Keratinocyte (primary cell): Measurements from ENCODE around the gene CKM. TPM values are rescaled to one million over a fixed set of nuclear protein-coding genes. Genes with fewer than 3 reads are reported as not detected.

Source experiments
- DNase-seq: peaks from one replicate; pipeline ENCODE4 v3.0.0-alpha.2; 2011; ENCODE audit warnings: low read depth, missing footprints, low spot score
- FAIRE-seq: peaks from 2 replicates; lab custom pipeline; 2011; peaks lifted over from hg19 to GRCh38; lab: Jason Lieb, UNC
- H2AFZ ChIP-seq: 2 replicates; pipeline ENCODE4 v1.6.0; 2012; ENCODE audit warnings: low read length, control low read depth, inconsistent platforms; ENCODE audit not compliant: control insufficient read depth
- H3K27ac ChIP-seq: 2 replicates; pipeline ENCODE4 v1.5.1; 2011; ENCODE audit warnings: low read length; ENCODE audit not compliant: control insufficient read depth, insufficient read depth
- H3K27me3 ChIP-seq: 3 replicates; pipeline ENCODE4 v1.6.0; 2011; ENCODE audit warnings: low read length; ENCODE audit not compliant: control insufficient read depth, insufficient read depth; ENCODE audit errors: extremely low read depth
- H3K36me3 ChIP-seq, 2 experiments: 2 replicates in 1 of 2; 3 replicates in 1 of 2; pipeline ENCODE4 v1.5.1; 2011; ENCODE audit warnings: low read length in 2 of 2, mild to moderate bottlenecking in 1 of 2; ENCODE audit not compliant: control insufficient read depth in 2 of 2, insufficient read depth in 2 of 2; ENCODE audit errors: extremely low read depth in 1 of 2
- H3K4me1 ChIP-seq: 3 replicates; pipeline ENCODE4 v1.5.1; 2011; ENCODE audit warnings: low read length; ENCODE audit not compliant: control insufficient read depth, insufficient read depth; ENCODE audit errors: extremely low read depth
- H3K4me2 ChIP-seq: 3 replicates; pipeline ENCODE4 v1.6.0; 2011; ENCODE audit warnings: low read depth, low read length; ENCODE audit not compliant: control insufficient read depth, insufficient read depth; ENCODE audit errors: extremely low read depth
- H3K4me3 ChIP-seq, 3 experiments: fragments of 200-600 bp in 1 of 3; sonication (generic) in 1 of 3; 2 replicates in 2 of 3; 3 replicates in 1 of 3; pipeline ENCODE4 v1.5.1; 2011 to 2016; ENCODE audit warnings: low read length in 3 of 3, mild to moderate bottlenecking in 3 of 3, control low read depth in 2 of 3, inconsistent platforms in 1 of 3, low read depth in 1 of 3, mixed read lengths in 1 of 3, mixed run types in 1 of 3, moderate library complexity in 1 of 3; ENCODE audit not compliant: control insufficient read depth in 2 of 3, insufficient read depth in 2 of 3; ENCODE audit errors: extremely low read depth in 1 of 3
- H3K79me2 ChIP-seq: 2 replicates; pipeline ENCODE4 v1.6.0; 2012; ENCODE audit warnings: low read length; ENCODE audit not compliant: control insufficient read depth, insufficient read depth
- H3K9ac ChIP-seq: 3 replicates; pipeline ENCODE4 v1.6.0; 2011; ENCODE audit warnings: low read length; ENCODE audit not compliant: control insufficient read depth, insufficient read depth; ENCODE audit errors: extremely low read depth
- H3K9me1 ChIP-seq: 3 replicates; pipeline ENCODE4 v1.6.0; 2011; ENCODE audit warnings: low read length; ENCODE audit not compliant: control insufficient read depth, insufficient read depth; ENCODE audit errors: extremely low read depth
- H3K9me3 ChIP-seq: 2 replicates; pipeline ENCODE4 v1.5.1; 2012; ENCODE audit warnings: low read depth, low read length; ENCODE audit not compliant: control insufficient read depth
- H4K20me1 ChIP-seq: 3 replicates; pipeline ENCODE4 v1.6.0; 2011; ENCODE audit warnings: low read length; ENCODE audit not compliant: control insufficient read depth, insufficient read depth; ENCODE audit errors: extremely low read depth
- EZH2 ChIP-seq: IDR thresholded peaks from one replicate; pipeline ENCODE4 v1.6.1; 2012; ENCODE audit warnings: inconsistent platforms, mild to moderate bottlenecking, low read length, moderate library complexity
- dilution Hi-C: fragments of 300-500 bp; cut with MboI; formaldehyde crosslinking; loops from one replicate; pipeline ENCODE4 v1.7.0; 2020; ENCODE audit warnings: low sequenced_read_pairs; ENCODE audit not compliant: extremely low pct_ligation_motif_present
- polyA plus RNA-seq, 5 experiments: library from polyadenylated mRNA; depleted of rRNA in 3 of 5; stranded (reverse) in 3 of 5; stranded (forward) in 1 of 5; unstranded in 1 of 5; fragments of >200 nt; gene quantifications; 1 replicate in 1 of 5; 2 replicates in 3 of 5; 3 replicates in 1 of 5; pipeline versions ENCODE4 v1.2.1 to v1.2.3, GENCODE V29; 2011 to 2012; ENCODE audit warnings: missing spikeins in 2 of 5, low read depth in 1 of 5, low replicate concordance in 1 of 5
- TF ChIP-seq, protein P1 (sequence below), 3 experiments: IDR thresholded peaks in 1 of 3; conservative IDR thresholded peaks in 1 of 3; optimal IDR thresholded peaks in 1 of 3; 2 replicates in 2 of 3; 3 replicates in 1 of 3; pipeline versions ENCODE3 to v1.5.1; 2011; ENCODE audit warnings: low read length in 3 of 3, mild to moderate bottlenecking in 3 of 3, moderate library complexity in 2 of 3, control low read depth in 1 of 3, inconsistent platforms in 1 of 3; ENCODE audit not compliant: insufficient read depth in 2 of 3; ENCODE audit errors: extremely low read depth in 1 of 3

The CKM gene
- polyA plus RNA-seq, 1 donor (not counting 4 experiments of a cell fraction or from before 2014, with no cell fraction given): not detected

DNA sequence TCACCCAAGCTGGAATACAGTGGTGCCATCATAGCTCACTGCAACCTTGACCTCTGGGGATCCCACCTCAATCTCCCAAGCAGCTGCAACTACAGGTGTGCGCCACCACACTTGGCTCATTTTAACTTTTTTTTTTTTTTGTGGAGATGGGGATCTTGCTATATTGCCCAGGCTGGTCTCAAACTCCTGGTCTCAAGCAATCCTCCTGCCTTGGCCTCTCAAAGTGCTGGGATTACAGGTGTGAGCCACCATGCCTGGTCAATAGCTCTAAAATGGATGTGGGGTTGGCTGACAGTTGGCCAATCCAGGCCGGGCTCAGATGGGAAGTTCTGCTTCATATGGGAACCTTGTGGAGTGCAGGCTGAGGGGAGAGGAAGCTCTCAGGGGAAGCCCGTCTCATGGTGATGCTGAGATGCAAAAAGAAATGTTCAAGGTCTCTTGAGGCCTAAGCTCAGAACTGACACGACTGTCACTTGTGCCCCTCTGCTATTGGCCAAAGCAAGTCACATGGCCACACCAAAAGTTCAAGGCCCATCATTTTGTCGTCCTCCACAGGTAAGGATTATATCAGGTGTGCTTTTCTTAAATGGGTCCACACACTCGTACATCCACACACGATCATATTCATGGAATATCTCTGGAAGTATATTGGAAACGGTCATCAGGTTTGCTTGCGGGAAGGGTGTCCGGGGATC, 11.1 kb upstream of the CKM start:
- no peak overlapping the region for H3K4me2 ChIP-seq
- FAIRE-seq (no peak), DNase-seq (no peak)
- H2AFZ ChIP-seq: no peak overlapping the region
- no peaks in the 10 kb centered on the region for H4K20me1 ChIP-seq
- H3K36me3 ChIP-seq: no peaks in the 10 kb centered on the region
- dilution Hi-C loops: no loop called here
- H3K9me3 ChIP-seq: no peaks in the 10 kb centered on the region
- H3K4me3 ChIP-seq: no peak overlapping the region
- no peaks in the 10 kb centered on the region for H3K9me1 ChIP-seq
- no peaks in the 10 kb centered on the region for H3K79me2 ChIP-seq
- TF ChIP-seq, protein P1, sequence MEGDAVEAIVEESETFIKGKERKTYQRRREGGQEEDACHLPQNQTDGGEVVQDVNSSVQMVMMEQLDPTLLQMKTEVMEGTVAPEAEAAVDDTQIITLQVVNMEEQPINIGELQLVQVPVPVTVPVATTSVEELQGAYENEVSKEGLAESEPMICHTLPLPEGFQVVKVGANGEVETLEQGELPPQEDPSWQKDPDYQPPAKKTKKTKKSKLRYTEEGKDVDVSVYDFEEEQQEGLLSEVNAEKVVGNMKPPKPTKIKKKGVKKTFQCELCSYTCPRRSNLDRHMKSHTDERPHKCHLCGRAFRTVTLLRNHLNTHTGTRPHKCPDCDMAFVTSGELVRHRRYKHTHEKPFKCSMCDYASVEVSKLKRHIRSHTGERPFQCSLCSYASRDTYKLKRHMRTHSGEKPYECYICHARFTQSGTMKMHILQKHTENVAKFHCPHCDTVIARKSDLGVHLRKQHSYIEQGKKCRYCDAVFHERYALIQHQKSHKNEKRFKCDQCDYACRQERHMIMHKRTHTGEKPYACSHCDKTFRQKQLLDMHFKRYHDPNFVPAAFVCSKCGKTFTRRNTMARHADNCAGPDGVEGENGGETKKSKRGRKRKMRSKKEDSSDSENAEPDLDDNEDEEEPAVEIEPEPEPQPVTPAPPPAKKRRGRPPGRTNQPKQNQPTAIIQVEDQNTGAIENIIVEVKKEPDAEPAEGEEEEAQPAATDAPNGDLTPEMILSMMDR (optimal IDR thresholded peaks at IDR 0.05 in 1 of 3, IDR thresholded peaks at IDR 0.05 in 1 of 3, conservative IDR thresholded peaks at IDR 0.05 in 1 of 3; ENCODE audit: extremely low read depth in 1 of 3, insufficient read depth in 2 of 3, low read length in 3 of 3): no peak
- no peak for TF ChIP-seq EZH2
- H3K27me3 ChIP-seq: no peaks in the 10 kb centered on the region
- peaks cover 5% of the 10 kb centered on the region for H3K4me1 ChIP-seq
- no peak overlapping the region for H3K9ac ChIP-seq
- no peak overlapping the region for H3K27ac ChIP-seq

DNA sequence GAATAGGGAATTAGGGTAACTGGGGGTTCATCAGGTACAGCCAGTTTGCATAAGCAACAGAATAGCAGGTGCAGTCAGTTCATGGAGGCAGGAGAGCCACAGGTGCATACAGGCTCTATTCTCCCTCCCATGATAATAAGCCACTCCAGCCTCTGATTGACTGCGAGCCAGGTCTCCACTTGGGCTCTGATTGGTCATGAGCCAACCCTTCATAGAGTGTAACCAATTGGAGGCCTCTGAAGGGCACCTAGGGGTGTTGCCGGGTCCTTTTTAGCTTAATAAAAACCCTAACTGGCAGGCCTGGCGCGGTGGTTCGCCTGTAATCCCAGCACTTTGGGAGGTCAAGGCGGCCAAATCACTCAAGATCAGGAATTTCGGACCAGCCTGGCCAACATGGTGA, 8.7 kb upstream of the CKM start:
- no peak for DNase-seq
- Histone ChIP-seq H3K9me1 (no peaks in the 10 kb centered on the region), H3K4me1 (peaks cover 3% of the 10 kb centered on the region), H3K4me2 (no peak overlapping the region), H3K4me3 (no peak overlapping the region), H3K9me3 (no peaks in the 10 kb centered on the region), H3K27ac (no peak overlapping the region), H3K27me3 (no peaks in the 10 kb centered on the region), H3K36me3 (no peaks in the 10 kb centered on the region), H4K20me1 (no peaks in the 10 kb centered on the region), H3K9ac (no peak overlapping the region), H3K79me2 (no peaks in the 10 kb centered on the region), H2AFZ (no peak overlapping the region)
- FAIRE-seq: no peak
- dilution Hi-C loops: no loop called here
- no peak for TF ChIP-seq EZH2
- TF ChIP-seq, protein P1 (optimal IDR thresholded peaks at IDR 0.05 in 1 of 3, IDR thresholded peaks at IDR 0.05 in 1 of 3, conservative IDR thresholded peaks at IDR 0.05 in 1 of 3; ENCODE audit: extremely low read depth in 1 of 3, insufficient read depth in 2 of 3, low read length in 3 of 3): no peak
